Pancreas (tissue), 10 donors: Measurements from ENCODE around the gene FAM9C. TPM values are rescaled to one million over a fixed set of nuclear protein-coding genes. Genes with fewer than 3 reads are reported as not detected.
A peak's percentile ranks its signal among the peaks of the same experiment; 100 is the strongest.
"Not testable (repeated sequence)": the region's sequence is repeated elsewhere in the genome, so short reads cannot be mapped to it uniquely, and the experiment has no call there.

Experiments used
- ATAC-seq, 4 donors: fragments of 200-7000 bp; cut with Tn5 transposase; one replicate each; pipeline versions ENCODE4 v1.8.0 to v1.9.1; 2020; ENCODE audit warnings: mild to moderate bottlenecking in 4 of 4, moderate library complexity in 4 of 4
- DNase-seq, 6 donors: peaks; one replicate each; pipeline ENCODE4 v3.0.0-alpha.2; 2020
- FAIRE-seq: peaks from 2 replicates; lab custom pipeline; 2012; peaks lifted over from hg19 to GRCh38; lab: Jason Lieb, UNC
- H3K27ac ChIP-seq, 4 donors: fragments of 200-600 bp; sonication (generic); 1 replicate in 3 of 4; 2 replicates in 1 of 4; pipeline versions ENCODE4 v1.5.0 to v1.8.0; 2020
- H3K27me3 ChIP-seq, 4 donors: fragments of 200-600 bp; one replicate each; pipeline ENCODE4 v1.8.0; 2021
- H3K36me3 ChIP-seq, 3 donors: fragments of 200-600 bp; sonication (generic) in 1 of 3; one replicate each; pipeline versions ENCODE4 v1.5.0 to v1.8.0; 2020 to 2021
- H3K4me1 ChIP-seq, 3 donors: fragments of 200-600 bp; one replicate each; pipeline ENCODE4 v1.8.0; 2021
- H3K4me3 ChIP-seq, 4 donors: fragments of 200-600 bp; sonication (generic) in 2 of 4; one replicate each; pipeline versions ENCODE4 v1.5.0 to v1.8.0; 2020 to 2021
- H3K9me3 ChIP-seq, 4 donors: fragments of 200-600 bp; one replicate each; pipeline ENCODE4 v1.8.0; 2021
- CTCF ChIP-seq, 4 donors: fragments of 200-600 bp; sonication (generic) in 3 of 4; IDR thresholded peaks; one replicate each; pipeline versions ENCODE4 v1.5.0 to v1.8.0; 2021; ENCODE audit warnings: antibody characterized with exemption in 4 of 4
- WGBS, 2 donors: extraction: QIAGEN DNeasy Blood & Tissue Kit; methylation state at CpG; one replicate each; pipeline ENCODE4 v1.1.7; 2013; 5-methylcytosine and 5-hydroxymethylcytosine counted together
- intact Hi-C, 3 donors: fragments of 100-400 bp; cut with DNase I; formaldehyde crosslinking; loops; one replicate each; pipeline versions ENCODE4 v1.11.1 to v1.14.2; 2022
- polyA plus RNA-seq, 2 donors: library from polyadenylated mRNA; stranded (reverse); fragments of 200-250 nt; gene quantifications; one replicate each; pipeline ENCODE4 v1.2.3, GENCODE V29; 2013
- total RNA-seq, 6 donors: library from RNA; stranded (reverse); fragmentation: NEBNext Ultra II Directional in 4 of 6; extraction: Animal tissue kit (Norgen Biotek cat#: 25700) in 4 of 6; gene quantifications; one replicate each; pipeline versions ENCODE4 v1.2.1 to v1.2.4, GENCODE V29; 2021 to 2023
- donor health status: healthy with polysubstance abuse.
- donor health status: DM: no; HTN: no; CAD: no; lungs with moderate emphysema.
- donor health status: DM: no; HTN: no; CAD: no.
- donor health status: control.
- donor health status: control.
- donor health status: Bipolar disorder and iron deficiency.
- donor health status: DM: yes; HTN: yes; CAD: no.
- donor health status: DM: no; HTN: no; CAD: no.
- donor health status: DM: no; HTN: no; CAD: no.
- donor health status: DM: yes; HTN: yes; CAD: no.

The FAM9C gene
- total and polyA plus RNA-seq, 8 donors, result not detected

DNA sequence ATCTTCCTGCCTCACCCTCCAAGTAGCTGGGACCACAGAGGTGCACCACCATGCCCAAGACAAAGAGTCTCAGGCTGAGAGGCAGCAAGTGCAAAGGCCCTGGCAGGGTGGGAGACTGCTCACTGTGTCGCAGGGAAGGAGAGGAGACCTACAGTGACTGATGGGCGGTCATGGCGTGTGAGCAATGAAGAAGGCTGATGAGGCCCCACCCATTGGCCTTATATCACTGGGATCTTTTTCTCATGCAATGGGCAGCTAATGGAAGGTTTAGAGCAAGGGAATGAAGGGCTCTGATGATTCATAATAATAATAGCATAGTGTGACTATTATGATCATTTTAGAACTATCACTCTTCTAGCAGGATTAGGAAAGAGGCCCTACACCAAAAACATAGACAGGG lies 20.9 kb downstream of the FAM9C start:
- no peaks in the 10 kb centered on the region for H3K9me3 ChIP-seq
- H3K4me3 ChIP-seq, result no peak overlapping the region
- ATAC-seq (no peak), FAIRE-seq (no peak), DNase-seq (no peak)
- no peaks in the 10 kb centered on the region for H3K36me3 ChIP-seq
- peaks cover 0 to 5% (median 2%) of the 10 kb centered on the region in 3 donors for H3K4me1 ChIP-seq
- 88 to 97% methylated on average over 3 of the region's 3 CpGs for WGBS, 2 donors
- H3K27ac ChIP-seq, result no peak overlapping the region
- no peaks in the 10 kb centered on the region for H3K27me3 ChIP-seq
- TF ChIP-seq CTCF (IDR thresholded peaks at IDR 0.05), result no peak
- intact Hi-C loops, result no loop called here

GRCh38 chrX:13022926-13023325 lies 21.5 kb downstream of the FAM9C start:
- no peaks in the 10 kb centered on the region for H3K9me3 ChIP-seq
- H3K27ac ChIP-seq, result no peak overlapping the region
- no peak for ATAC-seq
- no peak for TF ChIP-seq CTCF (IDR thresholded peaks at IDR 0.05)
- FAIRE-seq, result no peak
- H3K27me3 ChIP-seq, result no peaks in the 10 kb centered on the region
- no peak overlapping the region for H3K4me3 ChIP-seq
- DNase-seq, result no peak
- no peaks in the 10 kb centered on the region for H3K36me3 ChIP-seq
- WGBS, 2 donors, result 62% methylated on average over 2 of the region's 2 CpGs
- H3K4me1 ChIP-seq, result no peaks in the 10 kb centered on the region
- intact Hi-C loops, result no loop called here

- H3K4me1 ChIP-seq, H3K36me3 ChIP-seq, H3K9me3 ChIP-seq, FAIRE-seq, H3K4me3 ChIP-seq, H3K27me3 ChIP-seq, intact Hi-C loops, H3K27ac ChIP-seq, DNase-seq: not testable (repeated sequence)
- WGBS, 2 donors, result 82 to 91% methylated on average over 6 of the region's 6 CpGs
- peak in 1 of 4 donors; percentile 20 for ATAC-seq
Measured at GRCh38 chrX:13016731-13017130, 27.7 kb downstream of the FAM9C start.

DNA sequence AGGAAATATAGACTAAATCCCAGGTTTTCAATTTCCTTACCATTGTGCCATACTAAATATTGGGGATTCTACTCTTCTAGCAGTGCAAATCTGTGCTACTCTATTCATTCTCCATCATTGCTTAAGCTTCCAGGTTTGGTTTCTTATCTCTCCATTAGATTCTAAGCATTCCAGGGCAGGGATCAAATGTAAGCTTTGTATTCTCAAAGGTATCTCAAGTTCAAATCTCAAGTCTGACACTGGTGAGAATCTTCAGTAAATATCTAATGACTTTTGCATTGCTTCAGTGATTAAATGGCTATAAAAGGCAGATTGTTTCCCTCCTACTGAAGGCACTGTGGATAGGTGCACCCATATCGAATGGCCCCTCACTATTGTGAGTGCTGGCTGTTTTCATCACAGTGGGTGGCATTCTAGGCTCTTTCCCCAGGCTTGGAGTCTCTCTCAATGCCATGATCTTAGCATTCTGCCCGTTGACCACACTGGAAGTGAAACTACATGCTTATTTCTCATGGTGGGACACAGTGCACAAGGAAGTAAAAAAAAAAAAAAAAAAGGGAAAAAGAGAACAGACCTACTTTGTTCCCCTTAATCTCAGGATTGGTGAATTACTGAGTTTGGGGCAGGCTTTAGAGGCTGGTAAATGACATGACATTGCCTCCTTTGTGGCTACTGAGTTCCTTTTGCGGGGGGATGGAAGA lies 28.7 kb downstream of the FAM9C start:
- no peaks in the 10 kb centered on the region for H3K9me3 ChIP-seq
- no peak overlapping the region for H3K27ac ChIP-seq
- ATAC-seq, result peak in 3 of 4 donors; percentile 14 to 54 (median 46)
- no peaks in the 10 kb centered on the region for H3K27me3 ChIP-seq
- WGBS, 2 donors, result 72 to 87% methylated on average over 3 of the region's 3 CpGs
- H3K4me3 ChIP-seq, result no peak overlapping the region
- H3K36me3 ChIP-seq, result no peaks in the 10 kb centered on the region
- FAIRE-seq, result peak; percentile 13
- no peak for TF ChIP-seq CTCF (IDR thresholded peaks at IDR 0.05)
- H3K4me1 ChIP-seq, result peaks cover 0 to 10% (median 0%) of the 10 kb centered on the region in 3 donors
- no peak for DNase-seq
- intact Hi-C loops, result no loop called here

DNA sequence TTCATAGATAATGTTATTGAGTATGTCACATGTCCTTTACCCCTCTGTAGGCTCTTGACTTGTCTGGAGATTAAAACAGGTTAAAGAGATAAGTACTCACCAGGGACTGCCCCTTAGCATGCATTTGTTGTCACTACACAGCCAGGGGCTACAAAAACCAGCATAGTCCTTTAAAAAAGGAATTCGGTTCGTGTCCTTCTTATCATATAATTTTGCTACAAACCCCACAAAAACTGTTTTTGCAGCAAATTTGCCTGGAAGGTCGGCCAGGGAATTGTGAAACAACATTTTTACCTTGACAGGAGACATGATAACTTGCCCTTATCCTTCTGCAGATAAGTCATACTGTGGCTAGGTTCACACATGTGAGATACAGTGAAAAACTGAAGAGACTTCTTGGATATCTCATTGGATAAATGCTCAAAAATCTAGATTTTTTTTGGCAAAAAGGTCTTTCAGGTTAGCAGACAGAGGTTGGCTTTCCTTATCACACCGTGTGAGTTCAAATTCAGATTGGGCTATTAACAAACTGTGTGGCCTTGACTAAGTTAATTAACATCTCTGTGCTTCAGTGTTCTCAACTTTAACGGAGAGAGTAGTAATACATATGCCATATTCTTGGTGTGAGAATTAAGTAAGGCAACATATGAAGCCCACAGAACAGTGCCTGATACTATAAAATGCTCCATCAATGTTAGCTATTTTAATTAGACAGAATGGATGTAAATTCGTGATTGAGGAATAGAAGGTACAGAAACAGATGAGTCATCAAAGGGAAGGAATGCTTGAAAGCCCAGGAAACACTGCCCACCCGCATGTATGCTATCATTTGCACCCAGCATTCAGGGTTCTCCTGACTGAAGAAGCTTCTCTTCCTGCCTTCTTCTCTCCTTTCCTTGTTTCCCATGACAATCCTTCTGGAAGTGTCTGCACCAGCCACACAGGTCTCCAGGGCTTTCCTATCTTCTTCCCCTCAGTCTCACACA lies 30.0 kb downstream of the FAM9C start:
- 30% methylated on average over 7 of the region's 7 CpGs for WGBS, 2 donors
- DNase-seq (no peak), FAIRE-seq (no peak), ATAC-seq (no peak)
- Histone ChIP-seq H3K36me3 (no peaks in the 10 kb centered on the region), H3K27ac (peak overlapping the region in 2 of 4 donors; percentile 14 to 44), H3K27me3 (no peaks in the 10 kb centered on the region), H3K4me3 (no peak overlapping the region), H3K9me3 (no peaks in the 10 kb centered on the region), H3K4me1 (peaks cover 0 to 13% (median 0%) of the 10 kb centered on the region in 3 donors)
- intact Hi-C loops, result no loop called here
- TF ChIP-seq CTCF (IDR thresholded peaks at IDR 0.05), result no peak
